GM18858 (cell line): ENCODE measurements around the gene THSD7B.
"Not testable (repeated sequence)": the region's sequence is repeated elsewhere in the genome, so short reads cannot be mapped to it uniquely, and the experiment has no call there.

Source experiments
- ATAC-seq: cut with Tn5 transposase; IDR thresholded peaks from one replicate; pipeline ENCODE4 v1.9.1; 2021; ENCODE audit not compliant: unreplicated experiment

The THSD7B gene

DNA sequence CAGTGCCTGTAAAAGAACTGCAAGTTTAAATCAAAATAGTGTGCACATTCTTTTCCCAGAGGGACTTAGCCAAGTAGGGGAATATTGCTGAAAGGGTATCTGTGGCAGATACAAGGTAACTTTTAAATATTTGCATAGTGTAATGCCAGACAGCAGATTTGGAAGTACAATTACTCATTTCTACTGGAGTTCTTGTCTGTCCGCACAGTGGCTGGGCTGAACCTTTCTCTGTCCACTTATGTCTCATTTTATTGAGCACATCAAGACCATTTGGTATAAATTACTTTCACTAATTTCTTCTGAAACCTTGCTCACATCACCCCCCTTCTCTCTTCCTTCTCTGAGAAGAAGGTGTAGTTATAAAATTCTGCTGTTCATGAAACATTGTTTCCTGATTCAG lies 271.3 kb downstream of the THSD7B start:
- ATAC-seq, result no peak

DNA sequence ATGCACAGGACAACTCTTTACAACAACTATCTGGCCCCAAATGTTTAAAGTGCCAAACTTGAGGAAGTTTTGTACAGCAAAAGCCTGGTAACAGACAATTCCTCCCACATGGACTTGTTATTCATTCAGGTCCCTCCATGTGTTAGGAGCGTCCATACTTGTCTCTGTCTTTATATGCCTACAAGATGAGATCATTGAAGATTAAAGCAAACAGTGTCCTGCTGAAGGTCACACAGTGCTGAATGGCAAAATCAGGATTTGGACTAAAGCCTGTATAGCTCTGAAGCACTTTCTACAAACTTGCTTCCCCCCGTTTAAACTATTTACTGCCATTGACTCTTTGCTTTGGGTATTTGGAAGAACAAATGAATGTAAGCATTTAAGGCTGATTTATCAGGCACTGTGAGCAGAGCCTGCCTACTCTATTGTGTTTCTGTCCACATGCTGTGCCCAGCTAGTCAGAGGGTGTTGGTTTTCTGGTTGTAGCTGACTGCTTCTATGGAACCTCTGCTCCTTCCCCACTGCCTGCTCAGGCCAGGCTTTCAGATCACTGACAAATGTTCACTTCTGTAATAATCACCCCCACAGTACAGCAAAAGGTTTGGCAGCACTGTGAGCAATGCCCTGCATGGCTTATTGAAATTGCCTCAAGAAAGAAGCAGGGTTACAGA lies 274.3 kb downstream of the THSD7B start:
- ATAC-seq, result no peak

DNA sequence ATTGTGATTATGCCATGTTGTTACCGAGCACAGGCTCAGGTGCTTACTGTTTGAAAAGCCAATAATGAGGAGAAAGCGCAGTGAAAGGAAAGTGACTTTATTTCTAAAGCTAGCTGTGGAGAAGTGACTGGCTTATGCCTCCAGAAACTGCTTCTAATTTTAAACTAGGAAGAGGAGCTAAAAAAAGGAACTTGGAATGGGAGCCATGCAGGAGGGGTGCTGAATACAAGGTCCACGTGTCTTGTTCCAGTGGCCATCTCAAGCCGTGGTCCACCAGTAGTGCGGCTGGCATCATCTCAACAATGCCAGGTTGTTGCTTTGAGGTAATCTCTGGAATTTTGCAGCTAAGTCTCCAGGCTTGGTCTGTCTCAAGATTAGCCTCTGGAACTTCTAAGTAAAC lies 282.0 kb downstream of the THSD7B start:
- no peak for ATAC-seq

DNA sequence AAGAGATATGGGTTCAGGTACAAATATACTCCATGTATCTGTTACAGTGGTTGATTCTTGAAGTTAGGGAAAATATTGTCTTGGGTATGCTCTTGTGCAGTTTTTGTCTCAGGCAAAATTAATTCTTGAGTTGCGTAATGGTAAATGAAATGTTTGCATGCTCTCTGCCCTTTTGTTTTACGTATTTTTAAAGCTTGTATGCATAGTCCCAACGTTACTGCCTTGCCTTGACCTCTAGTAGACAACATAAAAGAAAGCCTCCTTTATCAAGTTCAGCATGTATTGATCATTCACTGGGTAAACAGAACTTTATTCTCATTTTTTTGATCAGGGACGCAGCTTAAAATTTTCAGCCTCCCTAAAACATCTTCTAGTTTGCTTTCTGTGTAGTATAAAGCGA lies 283.1 kb downstream of the THSD7B start:
- no peak for ATAC-seq

DNA sequence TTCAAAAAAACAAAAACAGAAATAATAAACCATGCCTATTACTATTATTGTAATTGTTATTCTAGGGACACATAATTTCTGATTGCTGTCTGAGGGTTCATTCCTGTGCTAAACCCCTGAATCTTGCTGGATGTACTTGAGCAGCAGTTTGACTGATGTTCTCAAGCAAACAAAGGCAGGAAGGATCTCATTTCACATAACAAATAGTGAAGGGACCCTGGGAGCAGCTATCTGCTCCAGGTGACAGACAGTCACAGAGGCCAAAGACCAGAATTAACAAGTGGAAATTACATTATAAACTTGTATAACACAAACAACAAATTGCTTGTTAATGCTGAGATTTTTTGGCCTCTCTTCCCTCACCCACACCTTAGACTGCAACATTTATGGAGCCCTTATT lies 284.2 kb downstream of the THSD7B start:
- ATAC-seq, result no peak

DNA sequence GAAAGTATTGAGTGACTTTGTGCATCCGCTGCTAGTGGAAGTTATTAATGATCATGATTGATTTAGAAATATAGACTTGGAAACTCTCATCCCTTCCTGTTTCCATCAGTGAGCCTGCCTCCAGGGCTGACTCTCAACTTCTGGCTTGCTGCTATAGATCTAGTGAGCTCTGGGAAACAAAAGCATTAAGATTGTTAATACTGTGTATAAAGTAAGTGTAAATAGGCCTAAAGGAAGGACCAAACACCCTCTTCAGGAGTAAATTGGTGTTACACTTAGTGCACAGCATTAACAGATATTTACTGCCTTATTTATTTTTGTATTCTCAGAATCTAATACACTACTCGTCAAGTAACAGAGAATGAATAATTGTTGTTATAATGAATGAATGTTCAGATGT lies 285.6 kb downstream of the THSD7B start:
- no peak for ATAC-seq

DNA sequence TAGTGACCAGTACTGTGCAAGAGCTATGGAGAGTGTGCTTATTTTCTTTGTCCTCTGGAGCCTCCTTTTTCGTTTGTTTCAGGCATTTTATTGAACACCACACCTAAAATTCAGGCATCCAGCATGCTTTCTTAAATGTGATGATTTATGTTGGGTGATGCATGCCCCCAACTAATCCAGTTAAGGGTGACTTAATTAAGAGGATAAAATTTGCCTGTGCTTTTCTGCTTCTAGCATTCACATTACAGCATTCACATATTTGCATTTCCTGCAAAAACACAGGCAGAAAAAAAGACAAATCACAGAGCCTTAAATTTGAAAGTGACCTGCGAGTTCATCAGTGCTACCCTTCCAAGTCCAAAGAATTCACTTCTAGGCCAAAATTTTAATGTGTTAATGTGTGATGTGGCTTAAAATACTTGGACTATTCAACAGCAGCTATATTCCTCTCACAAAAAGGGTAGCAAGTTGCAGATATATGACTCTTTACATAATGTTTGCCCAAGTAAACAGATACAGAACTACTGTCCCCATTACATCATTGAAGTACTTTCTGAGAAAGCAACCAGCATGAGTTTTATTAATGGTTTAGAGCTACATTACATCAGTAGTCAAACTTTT lies 286.5 kb downstream of the THSD7B start:
- ATAC-seq, result no peak

DNA sequence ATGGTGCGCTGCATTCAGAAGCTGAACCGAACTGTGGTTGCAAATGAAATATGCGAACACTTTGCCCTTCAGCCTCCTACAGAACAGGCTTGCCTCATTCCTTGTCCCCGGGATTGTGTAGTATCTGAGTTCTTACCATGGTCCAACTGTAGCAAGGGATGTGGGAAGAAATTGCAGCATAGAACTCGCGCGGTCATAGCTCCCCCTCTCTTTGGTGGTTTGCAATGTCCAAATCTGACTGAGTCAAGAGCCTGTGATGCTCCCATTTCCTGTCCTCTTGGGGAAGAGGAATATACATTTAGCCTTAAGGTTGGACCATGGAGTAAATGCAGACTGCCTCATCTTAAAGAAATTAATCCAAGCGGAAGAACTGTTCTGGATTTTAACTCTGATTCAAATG lies 291.4 kb downstream of the THSD7B start:
- no peak for ATAC-seq

DNA sequence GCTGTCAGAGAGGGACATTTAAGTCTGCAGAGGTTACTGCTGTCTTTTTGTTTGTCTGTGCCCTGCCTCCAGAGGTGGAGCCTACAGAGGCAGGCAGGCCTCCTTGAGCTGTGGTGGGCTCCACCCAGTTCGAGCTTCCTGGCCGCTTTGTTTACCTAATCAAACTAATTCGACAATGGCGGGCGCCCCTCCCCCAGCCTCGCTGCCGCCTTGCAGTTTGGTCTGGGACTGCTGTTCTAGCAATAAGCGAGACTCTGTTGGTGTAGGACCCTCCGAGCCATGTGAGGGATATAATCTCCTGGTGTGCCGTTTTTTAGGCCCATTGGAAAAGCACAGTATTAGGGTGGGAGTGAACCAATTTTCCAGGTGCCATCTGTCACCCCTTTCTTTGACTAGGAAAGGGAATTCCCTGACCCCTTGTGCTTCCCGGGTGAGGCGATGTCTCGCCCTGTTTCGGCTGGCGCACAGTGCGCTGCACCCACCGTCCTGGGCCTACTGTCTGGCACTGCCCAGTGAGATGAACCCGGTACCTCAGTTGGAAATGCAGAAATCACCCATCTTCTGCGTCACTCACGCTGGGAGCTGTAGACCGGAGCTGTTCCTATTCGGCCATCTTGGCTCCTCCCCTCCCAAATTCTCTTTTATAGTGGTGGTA lies 310.9 kb downstream of the THSD7B start:
- not testable (repeated sequence) for ATAC-seq

DNA sequence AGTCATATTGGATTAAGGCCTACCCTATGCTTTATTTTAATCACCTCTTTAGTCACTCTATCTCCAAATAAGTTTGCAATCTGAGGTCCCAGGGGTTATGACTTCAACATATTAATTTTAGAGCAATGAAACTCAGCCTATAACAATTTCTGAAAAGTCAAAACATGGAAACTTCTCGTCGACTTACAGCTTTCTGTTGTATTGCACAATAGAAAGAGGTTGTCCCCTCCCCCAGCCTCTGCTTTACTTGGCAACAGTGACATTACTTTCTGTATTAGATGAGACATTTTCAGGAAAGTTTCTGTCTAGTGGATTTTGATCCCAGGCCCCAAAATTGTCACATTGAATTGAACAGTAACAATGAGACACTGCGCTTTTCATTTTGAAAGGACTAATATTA lies 326.4 kb downstream of the THSD7B start:
- ATAC-seq, result no peak

DNA sequence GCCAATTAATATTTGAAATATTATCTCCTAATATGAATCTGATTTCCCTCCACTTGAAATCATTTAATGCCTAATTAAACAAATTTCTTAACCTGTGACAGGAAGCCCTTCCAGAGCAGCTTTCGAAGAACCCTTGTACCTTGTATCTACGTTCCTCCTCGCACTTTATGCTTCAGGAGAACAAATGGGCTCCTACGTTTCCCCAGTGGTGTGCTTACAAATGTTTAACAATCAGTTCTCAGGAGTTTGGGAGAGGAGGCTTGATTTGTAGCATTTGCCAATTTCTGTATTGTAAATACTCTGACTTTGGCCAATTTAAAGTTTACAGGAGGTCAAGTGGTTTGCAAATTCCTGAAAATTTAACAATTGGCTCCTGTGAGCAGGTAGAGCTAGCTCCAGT lies 327.8 kb downstream of the THSD7B start:
- no peak for ATAC-seq

DNA sequence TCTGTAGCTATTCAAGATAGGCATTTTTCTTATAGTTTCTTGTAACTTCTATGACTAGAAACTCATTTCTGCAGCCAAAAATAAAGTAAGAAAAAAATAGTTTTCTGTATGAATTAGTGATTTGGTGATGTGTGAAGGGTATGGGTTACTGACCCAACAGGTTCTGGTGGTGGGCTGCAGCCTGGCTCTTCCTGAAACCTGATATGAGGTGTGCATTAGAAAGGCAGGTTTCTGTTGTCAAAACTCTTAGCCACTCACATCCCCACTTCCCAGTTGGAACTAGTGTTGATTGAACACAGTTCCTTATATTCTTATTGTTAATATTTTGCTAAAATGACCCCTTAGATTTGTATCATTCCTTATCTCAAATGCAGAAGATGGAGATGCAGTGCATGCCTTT lies 330.8 kb downstream of the THSD7B start:
- no peak for ATAC-seq

DNA sequence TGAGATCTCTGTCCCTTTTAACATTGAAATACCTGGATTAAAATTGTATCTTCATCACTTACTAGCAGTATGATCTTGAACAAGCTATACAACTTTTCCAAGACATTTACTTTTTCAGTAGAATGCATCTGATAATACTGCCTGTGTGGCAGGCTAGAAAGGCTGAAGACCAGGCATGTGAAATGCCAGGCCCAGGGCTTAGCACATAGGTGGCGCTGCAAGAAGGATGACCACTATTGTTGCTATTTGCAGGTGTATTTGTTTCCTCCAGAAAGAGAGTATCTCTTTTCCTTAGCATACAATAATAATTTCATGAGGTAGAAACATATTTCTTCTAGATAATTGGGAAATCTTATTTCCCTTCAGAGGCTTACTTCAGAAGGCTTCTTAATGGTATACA lies 331.3 kb downstream of the THSD7B start:
- no peak for ATAC-seq

DNA sequence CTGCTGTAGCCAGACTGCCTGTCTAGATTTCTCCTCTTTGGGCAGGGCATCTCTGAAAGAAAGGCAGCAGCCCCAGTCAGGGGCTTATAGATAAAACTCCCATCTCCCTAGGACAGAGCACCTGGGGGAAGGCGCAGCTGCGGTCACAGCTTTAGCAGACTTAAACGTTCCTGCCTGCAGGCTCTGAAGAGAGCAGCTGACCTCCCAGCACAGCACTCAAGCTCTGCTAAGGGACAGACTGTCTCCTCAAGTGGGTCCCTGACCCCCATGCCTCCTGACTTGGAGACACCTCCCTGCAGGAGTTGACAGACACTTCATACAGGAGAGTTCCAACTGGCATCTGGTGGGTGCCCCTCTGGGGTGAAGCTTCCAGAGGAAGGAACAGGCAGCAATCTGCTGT lies 336.5 kb downstream of the THSD7B start:
- ATAC-seq, result not testable (repeated sequence)

DNA sequence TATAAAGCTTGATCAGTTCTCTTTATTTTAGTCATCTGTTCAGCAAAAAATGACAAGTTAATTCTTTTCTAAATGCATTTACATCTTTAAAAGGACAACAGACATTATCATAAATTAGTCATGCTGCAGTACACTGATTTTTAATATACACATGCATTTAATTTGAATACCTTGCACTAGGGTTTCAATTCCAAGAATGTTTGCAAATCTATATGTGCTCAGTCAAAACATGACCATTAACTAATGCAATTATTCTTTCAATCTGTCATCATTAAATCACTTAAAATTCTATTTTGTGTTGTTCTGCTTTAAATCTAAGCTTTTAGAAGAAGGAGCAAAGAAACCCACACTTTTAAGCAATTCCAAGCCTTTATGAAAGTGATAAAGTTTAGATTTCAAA lies 342.6 kb downstream of the THSD7B start:
- ATAC-seq, result no peak

DNA sequence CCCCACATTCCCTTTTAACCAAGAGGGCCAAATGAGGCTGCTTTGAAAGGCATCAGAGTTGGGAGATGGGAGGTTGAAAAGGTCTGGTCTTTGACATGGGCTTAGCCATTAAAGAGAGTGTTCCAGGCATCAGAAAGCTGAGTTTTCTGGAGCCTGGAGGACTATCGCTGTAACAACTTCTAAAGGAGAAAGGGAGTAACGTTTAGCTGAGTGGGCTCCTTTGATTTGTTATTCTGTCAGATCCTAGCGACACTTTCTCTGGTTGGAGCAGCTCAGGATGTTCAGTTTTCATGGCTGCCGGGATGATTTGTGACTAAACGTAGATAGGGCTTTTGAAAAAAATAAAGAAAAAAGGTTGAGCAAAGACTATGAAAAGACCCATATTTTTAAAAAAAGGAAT lies 346.6 kb downstream of the THSD7B start:
- no peak for ATAC-seq

DNA sequence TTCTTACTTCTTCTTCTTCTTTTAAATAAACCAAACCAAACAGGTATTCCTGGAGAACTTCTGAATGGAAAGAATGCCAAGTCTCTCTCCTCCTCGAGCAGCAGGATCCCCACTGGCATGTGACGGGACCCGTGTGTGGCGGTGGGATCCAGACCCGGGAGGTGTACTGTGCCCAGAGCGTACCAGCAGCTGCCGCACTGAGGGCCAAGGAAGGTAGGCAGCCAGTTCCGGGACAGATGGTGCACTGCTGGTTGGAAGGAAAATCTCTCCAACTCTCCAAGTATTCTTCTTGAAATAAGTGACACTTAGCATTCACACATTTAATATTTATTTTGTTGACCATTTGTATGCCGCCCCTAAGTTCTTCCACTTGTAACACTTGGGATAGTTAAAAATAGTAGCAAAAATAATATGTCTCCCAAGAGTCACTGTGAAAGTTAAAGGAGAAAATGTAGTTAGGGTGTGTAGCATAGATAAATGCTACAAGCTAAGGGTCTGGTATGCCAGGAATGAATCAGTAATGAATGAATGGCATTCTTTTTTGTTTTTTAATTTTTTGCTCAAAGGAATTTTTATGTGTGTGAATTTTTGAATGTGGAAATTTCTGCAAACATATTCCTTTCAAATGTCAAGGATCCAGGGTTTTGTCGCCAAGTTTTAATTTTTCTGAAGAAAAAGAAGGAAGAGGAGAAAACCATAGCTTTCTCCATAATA lies 349.9 kb downstream of the THSD7B start:
- no peak for ATAC-seq

DNA sequence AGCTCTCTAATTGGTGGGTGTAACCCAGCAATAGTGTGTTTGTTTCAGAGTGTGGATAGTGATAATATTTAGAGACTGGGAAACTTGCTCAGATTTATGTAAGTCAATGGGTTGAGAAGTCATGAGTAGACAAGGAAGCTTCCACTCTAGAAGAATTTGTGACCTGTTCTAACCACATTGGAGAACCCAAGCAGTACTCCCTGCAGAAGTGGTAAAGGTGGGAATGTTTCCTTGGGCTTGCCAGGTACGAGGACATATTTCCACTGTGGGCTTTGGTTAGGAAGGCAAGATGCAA lies 350.4 kb downstream of the THSD7B start:
- ATAC-seq, result no peak

DNA sequence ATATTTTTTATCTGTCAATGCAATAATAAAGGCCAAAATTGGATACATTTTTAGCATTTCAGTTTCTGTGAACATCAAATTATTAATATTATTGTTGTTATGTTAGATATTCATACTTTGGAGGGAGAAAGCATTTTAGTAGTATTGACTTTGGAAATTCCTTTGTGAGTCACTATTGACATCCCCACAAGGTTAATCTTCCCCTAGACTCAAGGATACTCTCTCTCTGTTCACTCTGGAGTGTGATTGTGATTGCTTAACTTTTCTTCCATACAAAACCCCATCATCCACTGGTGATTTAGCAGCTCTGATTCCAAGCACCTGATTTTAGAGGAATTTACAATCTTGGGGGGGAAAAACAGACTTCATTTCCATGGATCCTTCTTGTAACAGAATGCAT lies 352.0 kb downstream of the THSD7B start:
- no peak for ATAC-seq

DNA sequence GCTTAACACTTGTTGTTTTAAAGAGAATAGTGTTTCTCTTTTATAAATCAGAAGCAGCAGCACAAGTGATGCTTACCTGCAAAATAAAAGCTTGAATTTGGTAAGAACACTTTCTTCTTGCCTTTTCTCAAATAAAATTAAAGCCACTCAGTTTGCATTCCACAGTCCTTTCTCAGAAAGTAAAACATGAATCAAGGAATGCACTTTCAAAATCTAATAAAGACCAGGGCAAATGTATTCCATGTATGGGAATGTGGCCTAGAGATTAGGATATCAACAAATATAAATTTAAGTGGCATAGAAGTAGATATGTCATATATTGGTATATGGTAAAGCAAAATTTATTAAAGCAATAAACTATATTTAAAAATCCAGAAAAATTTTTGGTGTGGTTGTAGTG lies 352.8 kb downstream of the THSD7B start:
- no peak for ATAC-seq

DNA sequence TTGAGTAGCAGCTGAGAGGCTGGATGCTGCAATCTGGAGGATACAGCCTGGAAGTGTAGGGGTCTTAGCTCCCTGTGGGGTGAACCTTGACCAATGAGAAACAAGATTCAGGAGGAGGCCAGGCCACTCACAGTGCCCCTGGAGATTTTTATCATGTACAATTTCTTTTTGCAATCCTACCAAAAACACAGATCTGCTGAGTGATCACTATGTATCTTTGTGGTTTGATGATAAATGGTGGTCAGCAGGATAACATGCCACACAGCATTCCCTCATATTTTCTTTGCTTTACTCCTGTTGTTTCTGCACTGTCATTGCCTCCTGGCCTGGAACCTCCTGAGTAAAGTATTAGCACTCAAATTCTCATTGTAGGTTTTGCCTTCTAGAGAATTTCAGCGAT lies 357.9 kb downstream of the THSD7B start:
- ATAC-seq, result no peak

DNA sequence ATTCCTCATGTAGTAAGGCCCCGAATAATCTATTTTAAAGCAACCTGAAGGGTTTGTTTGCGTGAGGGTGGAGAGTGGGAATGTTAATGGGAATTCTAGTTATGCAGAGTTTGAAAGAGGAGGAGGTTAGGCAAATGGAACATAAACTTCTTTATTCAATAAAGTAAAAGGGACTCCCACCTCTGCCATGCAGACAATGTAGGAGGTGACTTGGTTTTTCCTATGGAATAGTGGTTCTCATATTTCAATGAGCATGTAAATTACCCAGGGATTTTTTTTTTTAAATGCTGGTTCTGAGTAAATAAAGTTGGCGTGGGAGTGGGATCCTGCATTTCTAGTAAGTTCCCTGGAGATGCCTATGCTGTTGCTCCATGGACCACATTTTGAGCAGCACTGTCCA lies 367.9 kb downstream of the THSD7B start:
- no peak for ATAC-seq
